CD4-positive, alpha-beta T cell treated with Interleukin-17A for 4 hours (primary cell): ENCODE data around the gene SET.
"Not testable (repeated sequence)": the region's sequence is repeated elsewhere in the genome, so short reads cannot be mapped to it uniquely, and the experiment has no call there.

Experiments
- DNase-seq: peaks from one replicate; pipeline ENCODE4 v3.0.0-alpha.2; 2020; ENCODE audit warnings: mixed read lengths

The SET gene

GRCh38 chr9:128688501-128689292 lies at the start of gene SET:
Gene SET (plus strand): TSS chr9:128689222. CDS start chr9:128689583, 361 bp downstream.
- DNase-seq: peak; percentile 98

DNA sequence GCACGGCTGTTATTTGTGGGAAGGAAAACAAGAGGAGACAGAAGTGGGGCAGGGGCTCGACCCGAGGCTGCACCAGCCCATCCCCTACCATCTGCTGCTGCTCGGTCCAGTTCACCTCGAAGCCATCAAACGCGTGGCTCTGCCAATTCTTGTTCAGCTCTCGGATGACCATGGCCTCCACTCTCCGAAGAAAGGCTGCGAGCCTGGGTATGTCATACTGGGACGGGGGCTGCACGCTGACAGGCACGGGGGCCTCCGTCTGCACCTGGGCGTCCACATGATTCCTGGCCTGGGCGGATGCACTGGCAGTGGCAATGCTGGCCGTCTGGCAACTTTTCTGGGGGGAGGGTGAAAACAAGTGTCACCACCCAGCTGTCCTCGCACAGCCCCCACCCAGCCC lies 48.4 kb upstream of the SET start:
- no peak for DNase-seq

DNA sequence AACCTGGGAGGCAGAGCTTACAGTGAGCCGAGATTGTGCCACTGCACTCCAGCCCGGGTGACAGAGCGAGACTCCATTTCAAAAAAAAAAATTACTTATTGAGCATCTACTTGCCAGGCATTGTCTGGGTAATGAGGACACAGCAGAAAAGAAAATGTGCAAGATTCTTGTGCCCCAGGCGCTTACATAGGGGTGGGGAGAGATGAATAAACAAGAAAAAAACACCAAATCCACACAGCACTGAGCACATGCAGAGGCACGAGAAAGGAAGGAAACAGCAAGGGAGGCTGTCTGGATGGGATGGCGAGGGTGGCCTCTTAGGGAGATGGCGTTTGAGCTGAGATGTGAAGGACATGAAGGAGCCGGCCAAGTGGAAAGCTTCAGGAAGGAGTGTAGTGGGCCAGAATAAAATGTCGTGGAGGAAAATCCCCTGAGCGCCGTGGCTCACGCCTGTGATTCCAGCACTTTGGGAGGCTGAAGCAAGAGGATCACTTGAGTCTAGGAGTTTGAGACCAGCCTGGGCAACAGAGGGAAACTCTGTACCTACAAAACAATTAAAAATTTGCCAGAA lies 46.3 kb upstream of the SET start:
- no peak for DNase-seq

DNA sequence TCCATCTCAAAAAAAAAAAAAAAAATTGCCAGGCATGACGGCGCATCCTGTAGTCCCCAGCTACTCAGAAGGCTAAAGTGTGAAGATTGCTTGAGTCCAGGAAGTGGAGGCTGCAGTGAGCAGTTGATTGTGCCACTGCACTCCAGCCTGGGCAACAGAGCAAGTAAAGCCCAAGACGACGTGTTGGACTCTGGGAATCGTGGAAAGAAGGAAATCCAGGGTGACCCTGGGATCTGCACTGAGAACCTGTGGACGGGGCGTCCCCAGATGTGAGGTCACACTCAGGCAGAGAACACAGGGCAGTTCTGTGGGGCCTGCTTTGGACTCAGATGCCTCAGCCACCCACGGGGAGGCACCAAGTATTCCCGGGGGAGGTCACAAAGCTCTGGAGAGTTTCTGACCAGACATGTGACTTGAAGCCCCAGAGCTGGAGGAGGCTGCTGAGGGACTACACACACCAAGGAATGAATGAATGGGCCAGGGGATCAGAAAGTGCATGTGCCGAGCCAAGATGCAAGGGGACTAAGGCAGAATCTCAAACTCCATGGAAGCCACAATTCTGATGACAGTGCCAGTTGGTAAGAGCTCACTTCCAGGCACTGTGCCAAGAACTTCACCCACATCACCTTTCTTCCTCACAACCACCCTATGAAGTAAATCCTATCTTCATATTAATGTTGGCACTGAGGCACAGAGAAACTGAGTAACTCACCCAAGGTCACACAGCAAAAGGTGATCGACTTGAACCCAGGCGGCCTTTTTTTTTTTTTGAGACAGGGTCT lies 45.3 kb upstream of the SET start:
- no peak for DNase-seq

- DNase-seq: peak; percentile 81
Observed at GRCh38 chr9:128648206-128648605, 40.8 kb upstream of the SET start.

- DNase-seq: no peak
Observed at GRCh38 chr9:128651798-128652197, 37.2 kb upstream of the SET start.

- DNase-seq: no peak
Observed at GRCh38 chr9:128653908-128654307, 35.1 kb upstream of the SET start.

DNA sequence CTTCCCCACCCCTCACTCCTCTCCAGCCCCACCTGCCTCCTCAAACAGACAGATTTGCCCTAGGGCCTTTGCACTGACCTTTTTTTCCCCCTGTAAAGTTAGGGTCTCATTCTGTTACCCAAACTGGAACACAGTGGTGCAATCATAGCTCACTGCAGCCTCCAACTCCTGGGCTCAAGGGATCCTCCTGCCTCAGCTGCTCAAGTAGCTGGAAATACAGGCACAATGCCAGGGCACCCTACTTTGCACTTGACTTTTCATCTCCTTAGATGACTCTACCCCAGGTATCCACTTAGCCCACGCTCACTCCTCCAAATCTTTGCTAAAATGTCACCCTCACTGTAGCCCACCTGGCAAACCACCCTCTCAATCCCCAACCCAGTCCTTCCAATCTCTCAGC lies 34.5 kb upstream of the SET start:
- no peak for DNase-seq

GRCh38 chr9:128656416-128657343 lies 32.3 kb upstream of the SET start, which contains the start of gene DYNC2I2:
Gene DYNC2I2 (minus strand): TSS chr9:128656847. CDS start chr9:128656726, 121 bp downstream.
- DNase-seq: peak; percentile 99

GRCh38 chr9:128657344-128657704 lies 31.7 kb upstream of the SET start:
- DNase-seq: no peak

DNA sequence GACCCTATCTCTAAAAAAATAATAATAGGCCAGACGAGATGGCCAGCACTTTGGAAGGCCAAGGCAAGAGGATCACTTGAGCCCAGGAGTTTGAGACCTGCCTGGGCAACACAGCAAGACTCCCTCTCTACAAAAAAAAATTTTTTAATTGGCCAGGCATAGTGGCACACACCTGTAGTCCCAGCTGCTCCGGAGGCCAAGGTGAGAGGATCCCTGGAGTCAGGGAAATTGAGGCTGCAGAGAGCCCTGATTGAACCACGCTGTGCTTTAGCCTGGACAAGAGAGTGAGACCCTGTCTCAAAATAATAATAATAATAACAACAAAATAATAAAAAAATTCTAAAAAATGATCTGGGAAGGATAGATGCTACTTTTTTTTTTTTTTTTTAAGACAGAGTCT lies 31.2 kb upstream of the SET start:
- DNase-seq: no peak

DNA sequence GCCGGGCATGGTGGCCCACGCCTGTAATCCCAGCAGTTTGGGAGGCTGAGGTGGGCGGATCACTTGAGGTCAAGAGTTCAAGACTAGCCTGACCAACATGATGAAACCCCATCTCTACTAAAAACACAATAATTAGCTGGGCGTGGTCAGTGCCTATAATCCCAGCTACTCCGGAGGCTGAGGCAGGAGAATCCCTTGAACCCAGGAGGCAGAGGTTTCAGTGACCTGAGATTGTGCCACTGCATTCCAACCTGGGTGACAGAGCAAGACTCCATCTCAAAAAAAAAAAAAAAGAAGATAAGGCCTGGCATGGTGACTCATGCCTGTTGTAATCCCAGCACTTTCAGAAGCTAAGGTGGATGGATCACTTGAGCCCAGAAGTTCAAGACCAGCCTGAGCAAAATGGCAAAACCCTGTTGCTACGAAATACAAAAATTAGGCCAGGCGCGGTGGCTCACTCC lies 22.5 kb upstream of the SET start:
- DNase-seq: not testable (repeated sequence)

DNA sequence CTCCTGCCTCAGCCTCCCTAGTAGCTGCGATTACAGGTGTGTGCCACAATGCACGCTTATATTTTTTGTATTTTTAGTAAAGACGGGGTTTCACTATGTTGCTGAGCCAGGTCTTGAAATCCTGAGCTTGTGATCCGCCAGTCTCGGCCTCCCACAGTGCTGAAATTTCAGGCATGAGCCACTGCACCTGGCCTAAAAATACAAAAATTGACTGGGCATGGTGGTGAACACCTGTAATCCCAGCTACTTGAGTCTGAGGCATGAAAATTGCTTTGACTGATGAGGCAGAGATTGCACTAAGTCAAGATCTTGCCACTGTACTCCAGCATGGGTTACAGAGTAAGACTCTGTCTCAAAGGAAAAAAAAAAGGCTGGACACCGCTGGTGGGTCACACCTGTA lies 19.2 kb upstream of the SET start:
- DNase-seq: no peak

DNA sequence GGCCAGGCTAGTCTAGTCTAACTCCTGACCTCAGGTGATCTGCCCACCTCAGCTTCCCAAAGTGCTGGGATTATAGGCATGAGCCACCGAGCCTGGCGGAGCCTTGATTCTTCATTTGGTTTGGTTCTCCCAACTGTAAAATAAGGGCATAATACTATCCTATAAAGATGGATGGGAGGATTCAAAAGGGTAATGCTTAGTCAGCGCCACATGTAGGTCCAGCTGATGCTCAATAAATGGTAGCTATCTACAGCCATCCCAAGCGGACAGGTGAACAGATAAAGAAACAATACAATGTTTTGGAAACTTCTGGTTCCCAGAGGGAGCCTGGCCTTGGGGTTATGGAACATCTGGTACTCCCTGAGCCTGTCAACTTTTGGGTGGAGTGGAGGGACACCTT lies 13.6 kb upstream of the SET start:
- DNase-seq: no peak

GRCh38 chr9:128677794-128678193 lies 11.2 kb upstream of the SET start:
- no peak for DNase-seq

DNA sequence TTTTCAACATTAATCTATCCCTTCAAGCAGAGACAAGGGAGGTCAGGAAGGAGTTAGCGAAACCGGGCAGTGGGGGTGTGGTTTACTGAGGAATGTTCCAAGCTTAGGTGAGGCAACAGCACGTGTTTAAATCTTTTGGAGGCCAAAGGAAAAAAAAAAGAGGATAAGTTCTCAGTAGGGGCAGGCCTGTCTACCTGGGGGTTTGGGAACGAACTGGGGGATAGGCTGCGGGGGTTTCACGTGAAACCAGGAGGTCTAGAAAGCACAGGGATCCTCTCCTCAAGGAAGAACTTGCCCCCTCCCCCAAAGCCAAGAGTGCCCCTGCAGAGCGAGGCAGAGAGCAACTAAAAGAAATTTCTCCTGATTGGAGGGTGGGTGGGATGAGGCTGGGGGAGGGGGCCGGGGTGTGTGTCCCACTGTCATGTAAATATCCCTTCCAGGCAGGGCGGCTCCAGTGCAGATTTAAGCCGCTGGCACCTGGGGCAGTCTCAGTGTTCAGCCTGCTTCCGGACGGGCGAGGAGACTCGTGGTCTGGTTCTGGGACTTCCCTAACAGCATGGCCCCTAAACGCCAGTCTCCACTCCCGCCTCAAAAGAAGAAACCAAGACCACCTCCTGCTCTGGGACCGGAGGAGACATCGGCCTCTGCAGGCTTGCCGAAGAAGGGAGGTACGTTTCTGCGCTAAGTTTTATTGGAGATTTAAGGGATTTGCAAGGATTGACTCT lies 5.5 kb upstream of the SET start:
- DNase-seq: peak; percentile 34

DNA sequence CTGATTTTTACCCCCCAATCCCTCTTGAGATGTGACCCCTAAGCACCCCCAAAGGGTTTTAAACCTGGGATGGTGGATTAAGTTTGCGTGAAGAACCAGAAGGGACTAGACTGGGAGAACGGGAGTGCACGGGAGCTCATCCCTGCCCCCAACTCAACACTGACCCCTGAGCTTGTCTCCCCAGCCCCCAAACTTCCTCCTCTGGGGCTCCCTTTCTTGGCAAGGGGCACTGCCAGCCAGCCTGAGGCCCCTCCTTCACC lies 5.0 kb upstream of the SET start:
- DNase-seq: no peak

DNA sequence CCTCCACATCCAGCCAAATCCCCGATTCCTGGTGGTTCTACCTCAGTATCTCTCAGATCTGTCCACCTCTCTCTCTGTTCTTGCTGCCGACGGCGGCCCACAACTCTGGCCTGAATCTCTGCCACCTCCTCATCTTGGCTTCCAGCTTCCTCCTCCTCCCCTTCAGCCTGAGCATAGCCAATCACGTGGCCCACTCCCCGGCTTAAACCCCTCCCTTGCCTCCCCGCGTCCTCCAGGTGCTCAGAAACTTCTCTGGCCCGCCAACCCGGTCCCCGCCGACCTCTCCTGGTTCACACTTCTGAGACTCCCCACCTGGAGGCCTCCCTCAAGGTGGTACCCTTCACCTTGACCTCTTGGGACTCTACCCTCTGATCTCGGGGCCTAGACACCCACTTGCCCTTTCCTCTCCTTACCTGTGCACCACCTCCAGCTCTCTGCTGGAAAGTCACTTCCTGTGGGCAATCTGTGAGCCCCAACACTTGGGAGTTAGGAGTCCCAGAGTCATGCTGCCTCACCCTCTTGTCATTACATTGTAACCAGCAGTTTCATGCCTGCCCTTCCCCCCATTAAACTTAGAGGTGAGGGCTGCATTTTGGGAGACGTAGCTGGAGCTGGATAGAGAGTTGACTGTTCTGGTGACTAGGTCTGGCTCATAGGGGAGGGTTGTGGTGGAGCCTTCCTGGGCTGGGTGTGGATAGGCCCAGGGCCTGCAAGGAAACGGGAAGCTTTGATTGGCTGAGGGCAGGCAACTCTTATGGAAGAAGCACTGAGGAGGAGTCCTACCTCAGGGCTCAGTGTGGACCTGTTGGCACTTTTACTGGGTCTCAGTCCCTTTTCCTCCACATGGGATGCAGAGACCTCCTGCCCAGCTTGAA lies 4.5 kb upstream of the SET start:
- DNase-seq: peak; percentile 82

DNA sequence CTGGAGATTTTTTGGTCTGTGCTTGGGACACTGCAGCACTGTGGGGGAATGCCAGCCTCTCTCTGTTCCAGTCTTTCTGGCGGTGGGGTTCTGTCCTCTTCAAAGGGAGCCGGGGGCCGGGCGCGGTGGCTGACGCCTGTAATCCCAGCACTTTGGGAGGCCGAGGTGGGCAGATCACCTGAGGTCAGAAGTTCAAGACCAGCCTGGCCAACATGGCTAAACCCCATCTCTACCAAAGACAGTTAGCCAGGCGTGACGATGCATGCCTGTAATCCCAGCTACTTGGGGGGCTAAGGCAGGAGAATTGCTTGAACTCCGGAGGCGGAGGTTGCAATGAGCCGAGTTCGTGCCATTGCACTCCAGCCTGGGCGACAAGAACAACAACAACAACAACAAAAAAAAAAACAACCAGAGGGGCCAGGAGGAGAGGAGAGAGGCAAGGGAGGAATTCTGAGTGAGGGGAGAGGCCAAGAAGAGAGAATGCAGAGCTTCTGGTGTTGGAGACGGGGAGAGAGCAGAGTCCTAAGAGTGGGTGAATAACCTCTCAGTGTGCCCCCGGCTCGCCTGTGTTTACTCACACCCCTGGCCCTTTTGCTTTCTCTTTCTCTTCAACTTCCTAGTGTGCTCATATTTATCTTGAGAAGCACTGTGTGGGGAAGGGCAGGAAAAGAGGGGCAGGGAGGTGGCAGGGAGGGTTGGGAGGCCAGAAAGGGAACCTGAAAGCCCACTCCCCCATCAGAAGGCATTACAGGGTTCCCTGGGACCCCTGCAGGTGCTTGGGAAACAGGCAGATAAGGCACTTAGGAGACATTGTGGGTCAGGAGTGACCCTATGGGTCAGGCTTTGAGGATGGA lies 3.2 kb upstream of the SET start:
- DNase-seq: peak; percentile 67

- DNase-seq: no peak
Observed at GRCh38 chr9:128687453-128687852, 1.6 kb upstream of the SET start.
